ENCODE results near the gene IL5RA. TPM values are rescaled to one million over a fixed set of nuclear protein-coding genes. Genes with fewer than 3 reads are reported as not detected.

IL5RA gene
- total RNA-seq, 1 experiment from 2014 or later, result not detected

GRCh38 chr3:3107181-3107580 lies 3.0 kb downstream of the IL5RA start:
- H3K79me2 ChIP-seq (ENCODE audit: insufficient read depth, low read length), result no peaks in the 10 kb centered on the region
- H3K4me1 ChIP-seq (ENCODE audit: control insufficient read depth in 1 of 2, insufficient read depth in 2 of 2, low read length in 2 of 2), result no peaks in the 10 kb centered on the region
- no peak overlapping the region for H3K4me3 ChIP-seq (replicated peaks in 1 of 2; ENCODE audit: low read depth in 1 of 2, low read length in 2 of 2)
- no peak for ATAC-seq
- no peak overlapping the region for H3K9ac ChIP-seq (ENCODE audit: low read length)
- intact Hi-C loops (cut with micrococcal nuclease), result no loop called here
- POLR2A ChIA-PET, result no interaction called here
- H3K27me3 ChIP-seq (ENCODE audit: insufficient read depth, low read length), result peaks cover 28% of the 10 kb centered on the region; the same call in 1 of the 2 replicates
- RAD21 ChIA-PET (ENCODE audit: low non-redundant PET in 1 of 2, low total read pairs in 2 of 2, uncharacterized antibody in 2 of 2, unreplicated experiment in 2 of 2), result no interaction called here
- H4K20me1 ChIP-seq (ENCODE audit: insufficient read depth), result no peaks in the 10 kb centered on the region
- H3K9me3 ChIP-seq (ENCODE audit: control insufficient read depth in 1 of 2, insufficient read depth in 1 of 2, low read depth in 1 of 2, low read length in 2 of 2), result no peaks in the 10 kb centered on the region
- CTCF ChIA-PET, result no interaction called here
- no peak for TF ChIP-seq SIN3A (IDR thresholded peaks at IDR 0.05; ENCODE audit: low read depth)
- TF ChIP-seq EGR1 (IDR thresholded peaks at IDR 0.05; ENCODE audit: low read depth), result no peak
- no peak for TF ChIP-seq EZH2phosphoT487 (IDR thresholded peaks at IDR 0.05; ENCODE audit: borderline replicate concordance)
- TF ChIP-seq MAX (IDR thresholded peaks at IDR 0.05), result no peak
- no peak for TF ChIP-seq REST (IDR thresholded peaks at IDR 0.05; ENCODE audit: low read depth)
- TF ChIP-seq SP1 (IDR thresholded peaks at IDR 0.05; ENCODE audit: low read depth), result no peak
- TF ChIP-seq CEBPB (IDR thresholded peaks at IDR 0.05; ENCODE audit: low read depth), result no peak
- no peak for TF ChIP-seq CBX3 (IDR thresholded peaks at IDR 0.05; ENCODE audit: low read depth)
- TF ChIP-seq ATF3 (IDR thresholded peaks at IDR 0.05), result no peak
- TF ChIP-seq FOSL1 (IDR thresholded peaks at IDR 0.05; ENCODE audit: low read depth), result no peak
- no peak for TF ChIP-seq ELF1 (IDR thresholded peaks at IDR 0.05; ENCODE audit: borderline replicate concordance, low read depth)
- no peak for TF ChIP-seq ZNF274 (IDR thresholded peaks at IDR 0.05; ENCODE audit: low read depth, low read length)
- TF ChIP-seq ZFX (IDR thresholded peaks at IDR 0.05), result no peak
- no peak for TF ChIP-seq JUND (IDR thresholded peaks at IDR 0.05)
- no peak for TF ChIP-seq TCF7L2 (IDR thresholded peaks at IDR 0.05; ENCODE audit: borderline replicate concordance, extremely low read depth, insufficient read depth, insufficient read length)
- H3K27ac ChIP-seq (ENCODE audit: low read depth, low read length), result no peak overlapping the region
- no peak overlapping the region for H3K4me2 ChIP-seq (ENCODE audit: low read length)
- H2AFZ ChIP-seq (ENCODE audit: low read depth, low read length, poor library complexity, severe bottlenecking), result no peak overlapping the region
- no peak for DNase-seq (ENCODE audit: low read depth, low spot score)
- BruUV-seq (replicated peaks), result no TSS peak
- no peaks in the 10 kb centered on the region for H3K9me2 ChIP-seq (ENCODE audit: insufficient read depth)
- H3K36me3 ChIP-seq (ENCODE audit: control insufficient read depth in 1 of 2, insufficient read depth in 2 of 2, low read length in 2 of 2), result no peaks in the 10 kb centered on the region
